Measurements from ENCODE around the gene MYO18B.

The MYO18B gene

GRCh38 chr22:25694196-25694907, 47.6 kb upstream of the MYO18B start:
- no peak overlapping the region for H2AFZ ChIP-seq (ENCODE audit: low read depth, low read length)
- no peak overlapping the region for H3K27ac ChIP-seq (ENCODE audit: low read length)
- H3K9me3 ChIP-seq (ENCODE audit: insufficient read depth, low read length): no peaks in the 10 kb centered on the region
- no peak overlapping the region for H3K4me3 ChIP-seq (ENCODE audit: low read length)
- no peaks in the 10 kb centered on the region for H4K20me1 ChIP-seq (ENCODE audit: insufficient read depth, low read length)
- peaks cover 77% of the 10 kb centered on the region for H3K36me3 ChIP-seq (replicated peaks; ENCODE audit: low read depth, low read length)
- H3K79me2 ChIP-seq (ENCODE audit: low read length): no peaks in the 10 kb centered on the region; the same call in 1 of the 2 replicates
- H3K9ac ChIP-seq (ENCODE audit: low read length): no peak overlapping the region
- H3K27me3 ChIP-seq (ENCODE audit: low read depth, low read length): no peaks in the 10 kb centered on the region
- TF ChIP-seq CTCF (IDR thresholded peaks at IDR 0.05; ENCODE audit: low read depth, low read length) (no peak), EZH2phosphoT487 (IDR thresholded peaks at IDR 0.05; ENCODE audit: low read depth) (no peak)
- no peak overlapping the region for H3K4me2 ChIP-seq (ENCODE audit: low read length)
- H3K4me1 ChIP-seq (ENCODE audit: low read length): peaks cover 4% of the 10 kb centered on the region; the same call in 1 of the 2 replicates

- H3K36me3 ChIP-seq (replicated peaks; ENCODE audit: low read depth, low read length): peaks cover 69% of the 10 kb centered on the region
- H3K9ac ChIP-seq (ENCODE audit: low read length): no peak overlapping the region
- TF ChIP-seq EZH2phosphoT487 (IDR thresholded peaks at IDR 0.05; ENCODE audit: low read depth): no peak
- TF ChIP-seq CTCF (IDR thresholded peaks at IDR 0.05; ENCODE audit: low read depth, low read length): no peak
- H4K20me1 ChIP-seq (ENCODE audit: insufficient read depth, low read length): no peaks in the 10 kb centered on the region
- no peak overlapping the region for H3K4me2 ChIP-seq (ENCODE audit: low read length)
- no peak overlapping the region for H3K4me3 ChIP-seq (ENCODE audit: low read length)
- peaks cover 4% of the 10 kb centered on the region; the same call in 1 of the 2 replicates for H3K4me1 ChIP-seq (ENCODE audit: low read length)
- no peaks in the 10 kb centered on the region for H3K27me3 ChIP-seq (ENCODE audit: low read depth, low read length)
- no peak overlapping the region for H3K27ac ChIP-seq (ENCODE audit: low read length)
- no peak overlapping the region for H2AFZ ChIP-seq (ENCODE audit: low read depth, low read length)
- H3K79me2 ChIP-seq (ENCODE audit: low read length): no peaks in the 10 kb centered on the region; the same call in 1 of the 2 replicates
- H3K9me3 ChIP-seq (ENCODE audit: insufficient read depth, low read length): no peaks in the 10 kb centered on the region
These were observed 46.8 kb upstream of the MYO18B start for GRCh38 chr22:25695146-25695545.

- Histone ChIP-seq H3K4me1 (ENCODE audit: low read length) (peaks cover 4% of the 10 kb centered on the region), H3K36me3 (replicated peaks; ENCODE audit: low read depth, low read length) (peaks cover 54% of the 10 kb centered on the region), H2AFZ (ENCODE audit: low read depth, low read length) (no peak overlapping the region), H4K20me1 (ENCODE audit: insufficient read depth, low read length) (no peaks in the 10 kb centered on the region), H3K79me2 (ENCODE audit: low read length) (no peaks in the 10 kb centered on the region; the same call in 1 of the 2 replicates), H3K9ac (ENCODE audit: low read length) (no peak overlapping the region), H3K27ac (ENCODE audit: low read length) (no peak overlapping the region), H3K4me3 (ENCODE audit: low read length) (no peak overlapping the region), H3K27me3 (ENCODE audit: low read depth, low read length) (no peaks in the 10 kb centered on the region), H3K4me2 (ENCODE audit: low read length) (no peak overlapping the region), H3K9me3 (ENCODE audit: insufficient read depth, low read length) (no peaks in the 10 kb centered on the region)
- TF ChIP-seq CTCF (IDR thresholded peaks at IDR 0.05; ENCODE audit: low read depth, low read length) (no peak), EZH2phosphoT487 (IDR thresholded peaks at IDR 0.05; ENCODE audit: low read depth) (no peak)
These were observed 45.2 kb upstream of the MYO18B start for GRCh38 chr22:25696763-25697162.

GRCh38 chr22:25697181-25697664, 44.8 kb upstream of the MYO18B start:
- no peaks in the 10 kb centered on the region for H3K9me3 ChIP-seq (ENCODE audit: insufficient read depth, low read length)
- no peak overlapping the region for H3K4me2 ChIP-seq (ENCODE audit: low read length)
- H2AFZ ChIP-seq (ENCODE audit: low read depth, low read length): no peak overlapping the region
- no peaks in the 10 kb centered on the region; the same call in 1 of the 2 replicates for H3K79me2 ChIP-seq (ENCODE audit: low read length)
- no peak overlapping the region for H3K9ac ChIP-seq (ENCODE audit: low read length)
- TF ChIP-seq CTCF (IDR thresholded peaks at IDR 0.05; ENCODE audit: low read depth, low read length): no peak
- no peak for TF ChIP-seq EZH2phosphoT487 (IDR thresholded peaks at IDR 0.05; ENCODE audit: low read depth)
- peaks cover 9% of the 10 kb centered on the region for H3K4me1 ChIP-seq (ENCODE audit: low read length)
- H3K36me3 ChIP-seq (replicated peaks; ENCODE audit: low read depth, low read length): peaks cover 52% of the 10 kb centered on the region
- no peak overlapping the region for H3K4me3 ChIP-seq (ENCODE audit: low read length)
- no peaks in the 10 kb centered on the region for H4K20me1 ChIP-seq (ENCODE audit: insufficient read depth, low read length)
- H3K27ac ChIP-seq (ENCODE audit: low read length): no peak overlapping the region
- H3K27me3 ChIP-seq (ENCODE audit: low read depth, low read length): no peaks in the 10 kb centered on the region
